Measurements from ENCODE around the gene ZNF277. TPM values are rescaled to one million over a fixed set of nuclear protein-coding genes. Genes with fewer than 3 reads are reported as not detected.

Gene ZNF277
- polyA plus RNA-seq, 2 of the 4 experiments (the other 2 are of a cell fraction), result 23.4 to 31.9 TPM

GRCh38 chr7:112157072-112157471 lies 49.4 kb upstream of the ZNF277 start:
- WGBS (ENCODE audit: missing lambda C conversion rate), result 72% methylated on average over 4 of the region's 4 CpGs
- CTCF ChIA-PET, result no interaction called here
- DNase-seq (ENCODE audit: low read depth in 1 of 2, low spot score in 1 of 2) (no peak), ATAC-seq (no peak), FAIRE-seq (no peak)
- Histone ChIP-seq H3K4me1 (peaks cover 33% of the 10 kb centered on the region), H3K4me3 (no peak overlapping the region), H3K9me3 (no peaks in the 10 kb centered on the region), H3K4me2 (no peak overlapping the region), H3K27ac (no peak overlapping the region; a peak in 1 of 6 replicates)
- TF ChIP-seq FOSL2 (IDR thresholded peaks at IDR 0.05), result no peak
- no peak for TF ChIP-seq FOSL2 (CRISPR knock-in tag; IDR thresholded peaks at IDR 0.05)
- no peak for TF ChIP-seq EP300 (IDR thresholded peaks at IDR 0.05)
- TF ChIP-seq SMC3 (IDR thresholded peaks at IDR 0.05), result no peak
- TF ChIP-seq MAFK (IDR thresholded peaks at IDR 0.05; ENCODE audit: partially characterized antibody), result no peak
- no peak for TF ChIP-seq RFX5 (IDR thresholded peaks at IDR 0.05)
- no peak for TF ChIP-seq CTCF (IDR thresholded peaks at IDR 0.05)
- TF ChIP-seq CHD2 (IDR thresholded peaks at IDR 0.05; ENCODE audit: low read length, partially characterized antibody), result no peak
- no peak for TF ChIP-seq TP53 (CRISPR knock-in tag; IDR thresholded peaks at IDR 0.05)
- TF ChIP-seq PBX3 (IDR thresholded peaks at IDR 0.05), result no peak
- TF ChIP-seq CEBPB (IDR thresholded peaks at IDR 0.05), result no peak
- no peak for TF ChIP-seq POLR2AphosphoS2 (conservative IDR thresholded peaks at IDR 0.05; ENCODE audit: low read length)
- no peak for TF ChIP-seq NPAS2 (CRISPR knock-in tag; IDR thresholded peaks at IDR 0.05; ENCODE audit: borderline replicate concordance)
- no peak for TF ChIP-seq GATA3 (IDR thresholded peaks at IDR 0.05; ENCODE audit: borderline replicate concordance)
- TF ChIP-seq ATOH8 (CRISPR knock-in tag; IDR thresholded peaks at IDR 0.05; ENCODE audit: low read depth), result no peak
- no peak for TF ChIP-seq CBX8 (IDR thresholded peaks at IDR 0.05)
- no peak for TF ChIP-seq RCOR1 (IDR thresholded peaks at IDR 0.05; ENCODE audit: low read depth, low read length)
- TF ChIP-seq CHD4 (IDR thresholded peaks at IDR 0.05; ENCODE audit: borderline replicate concordance), result no peak
- TF ChIP-seq HES2 (IDR thresholded peaks at IDR 0.05), result no peak
- TF ChIP-seq EHF (CRISPR knock-in tag; IDR thresholded peaks at IDR 0.05), result no peak
- TF ChIP-seq SREBF2 (IDR thresholded peaks at IDR 0.05), result no peak
- POLR2A ChIA-PET, result no interaction called here

- TF ChIP-seq ESRRA (IDR thresholded peaks at IDR 0.05; ENCODE audit: borderline replicate concordance, low read length) (no peak), TFCP2L1 (CRISPR knock-in tag; IDR thresholded peaks at IDR 0.05) (no peak), CHD2 (IDR thresholded peaks at IDR 0.05; ENCODE audit: low read length, partially characterized antibody) (no peak), FOSB (CRISPR knock-in tag; IDR thresholded peaks at IDR 0.05) (no peak), HMGXB4 (CRISPR knock-in tag; IDR thresholded peaks at IDR 0.05; ENCODE audit: borderline replicate concordance) (no peak), HES2 (IDR thresholded peaks at IDR 0.05) (no peak), RAD21 (conservative IDR thresholded peaks at IDR 0.05 in 1 of 2, IDR thresholded peaks at IDR 0.05 in 1 of 2) (no peak)
- CTCF ChIA-PET, result interaction anchor here (1.5 kb wide), 1 partner anchor 417 kb away, joined by 3 read pairs; no protein-coding TSS in a partner anchor
- WGBS (ENCODE audit: missing lambda C conversion rate), result 90% methylated on average over 8 of the region's 8 CpGs
- DNase-seq (ENCODE audit: low read depth in 1 of 2, low spot score in 1 of 2), result no peak
- Histone ChIP-seq H3K9me3 (no peaks in the 10 kb centered on the region), H3K4me2 (peak overlapping the region; percentile 86), H3K4me3 (no peak overlapping the region), H3K27ac (peak overlapping the region; percentile 57 to 86; a peak in 4 of 6 replicates), H3K4me1 (peaks cover 53% of the 10 kb centered on the region)
- no peak for ATAC-seq
- no peak for FAIRE-seq
- POLR2A ChIA-PET, result no interaction called here
Observed at GRCh38 chr7:112159351-112159750, 47.1 kb upstream of the ZNF277 start.
